Measurements from ENCODE around the gene TUBAL3. TPM values are rescaled to one million over a fixed set of nuclear protein-coding genes. Genes with fewer than 3 reads are reported as not detected.

Gene TUBAL3
- total RNA-seq (not detected), polyA plus RNA-seq (not detected)

- H3K27ac ChIP-seq (ENCODE audit: low read depth, low read length), result no peak within 1 kb of the TSS
- H3K9me3 Mint-ChIP-seq, result no peaks in the 10 kb centered on the region
- ChIA-PET CTCF (no interaction called here), POLR2A (no interaction called here)
- no peaks in the 10 kb centered on the region for H3K36me3 Mint-ChIP-seq
- H3K27me3 Mint-ChIP-seq, result peaks cover 9 to 23% of the 10 kb centered on the region in 2 donors
- H3K9me3 ChIP-seq (ENCODE audit: low read length), result no peaks in the 10 kb centered on the region
- no peaks in the 10 kb centered on the region for H3K27me3 ChIP-seq (ENCODE audit: insufficient read depth, low read length, poor library complexity, severe bottlenecking)
- H3K4me3 ChIP-seq (ENCODE audit: low read length), result no peak within 1 kb of the TSS
- H3K36me3 ChIP-seq (ENCODE audit: insufficient read depth, low read length), result no peaks in the 10 kb centered on the region
- H3K4me1 ChIP-seq (ENCODE audit: insufficient read depth, low read length), result no peaks in the 10 kb centered on the region
- H3K4me3 Mint-ChIP-seq, result no peak within 1 kb of the TSS
- no peak within 1 kb of the TSS for H3K27ac Mint-ChIP-seq
- no peak for DNase-seq
- no peaks in the 10 kb centered on the region for H3K4me1 Mint-ChIP-seq
Observed at GRCh38 chr10:5404208-5405041, at the start of gene TUBAL3. TUBAL3 (minus strand) TSS chr10:5404828; CDS start chr10:5404792, 36 bp downstream.

- Mint-ChIP-seq H3K9me3 (no peaks in the 10 kb centered on the region), H3K4me1 (peaks cover 0 to 6% (median 4%) of the 10 kb centered on the region in 3 donors), H3K27me3 (no peaks in the 10 kb centered on the region), H3K4me3 (no peak overlapping the region), H3K36me3 (peaks cover 0 to 3% (median 0%) of the 10 kb centered on the region in 3 donors), H3K27ac (no peak overlapping the region)
- Histone ChIP-seq H3K9me3 (ENCODE audit: low read length) (no peaks in the 10 kb centered on the region), H3K27me3 (ENCODE audit: insufficient read depth, low read length, poor library complexity, severe bottlenecking) (no peaks in the 10 kb centered on the region), H3K36me3 (ENCODE audit: insufficient read depth, low read length) (peaks cover 12% of the 10 kb centered on the region), H3K4me3 (ENCODE audit: low read length) (no peak overlapping the region), H3K4me1 (ENCODE audit: insufficient read depth, low read length) (peaks cover 8% of the 10 kb centered on the region), H3K27ac (ENCODE audit: low read depth, low read length) (no peak overlapping the region)
- CTCF ChIA-PET, result interaction anchor here (1.5 to 3.4 kb wide), 2 partner anchors 11 to 169 kb away, joined by 7 to 12 read pairs; no protein-coding TSS in a partner anchor
- DNase-seq, result no peak
- POLR2A ChIA-PET, result no interaction called here
Observed at GRCh38 chr10:5453749-5454489, 49.3 kb upstream of the TUBAL3 start.

- Mint-ChIP-seq H3K27me3 (no peaks in the 10 kb centered on the region), H3K27ac (no peak overlapping the region), H3K4me1 (peaks cover 21 to 26% (median 25%) of the 10 kb centered on the region in 3 donors), H3K9me3 (no peaks in the 10 kb centered on the region), H3K4me3 (no peak overlapping the region), H3K36me3 (peaks cover 0 to 3% (median 0%) of the 10 kb centered on the region in 3 donors)
- Histone ChIP-seq H3K27me3 (ENCODE audit: insufficient read depth, low read length, poor library complexity, severe bottlenecking) (no peaks in the 10 kb centered on the region), H3K27ac (ENCODE audit: low read depth, low read length) (no peak overlapping the region), H3K9me3 (ENCODE audit: low read length) (no peaks in the 10 kb centered on the region), H3K4me3 (ENCODE audit: low read length) (no peak overlapping the region), H3K36me3 (ENCODE audit: insufficient read depth, low read length) (peaks cover 12% of the 10 kb centered on the region), H3K4me1 (ENCODE audit: insufficient read depth, low read length) (peaks cover 19% of the 10 kb centered on the region)
- no peak for DNase-seq
- POLR2A ChIA-PET, result no interaction called here
- CTCF ChIA-PET, result interaction anchor here (1.4 to 1.5 kb wide), 2 partner anchors 10 to 172 kb away, joined by 3 read pairs; no protein-coding TSS in a partner anchor
Observed at GRCh38 chr10:5450605-5451384, 46.2 kb upstream of the TUBAL3 start.

GRCh38 chr10:5449823-5450222, 45.2 kb upstream of the TUBAL3 start:
- Mint-ChIP-seq H3K9me3 (no peaks in the 10 kb centered on the region), H3K4me3 (no peak overlapping the region), H3K4me1 (peaks cover 21 to 26% (median 25%) of the 10 kb centered on the region in 3 donors), H3K27me3 (no peaks in the 10 kb centered on the region), H3K27ac (peak overlapping the region in 1 of 8 donors; percentile 66), H3K36me3 (peaks cover 0 to 3% (median 0%) of the 10 kb centered on the region in 3 donors)
- H3K27ac ChIP-seq (ENCODE audit: low read depth, low read length), result peak overlapping the region; percentile 22
- no peak overlapping the region for H3K4me3 ChIP-seq (ENCODE audit: low read length)
- no peaks in the 10 kb centered on the region for H3K9me3 ChIP-seq (ENCODE audit: low read length)
- H3K36me3 ChIP-seq (ENCODE audit: insufficient read depth, low read length), result peaks cover 12% of the 10 kb centered on the region
- H3K27me3 ChIP-seq (ENCODE audit: insufficient read depth, low read length, poor library complexity, severe bottlenecking), result no peaks in the 10 kb centered on the region
- ChIA-PET CTCF (no interaction called here), POLR2A (no interaction called here)
- no peak for DNase-seq
- peaks cover 19% of the 10 kb centered on the region for H3K4me1 ChIP-seq (ENCODE audit: insufficient read depth, low read length)

GRCh38 chr10:5449227-5449626, 44.6 kb upstream of the TUBAL3 start:
- Mint-ChIP-seq H3K36me3 (peaks cover 0 to 3% (median 0%) of the 10 kb centered on the region in 3 donors), H3K4me3 (no peak overlapping the region), H3K27me3 (no peaks in the 10 kb centered on the region), H3K4me1 (peaks cover 21 to 26% (median 25%) of the 10 kb centered on the region in 3 donors), H3K9me3 (no peaks in the 10 kb centered on the region), H3K27ac (peak overlapping the region in 1 of 8 donors; percentile 17)
- Histone ChIP-seq H3K4me1 (ENCODE audit: insufficient read depth, low read length) (peaks cover 19% of the 10 kb centered on the region), H3K27me3 (ENCODE audit: insufficient read depth, low read length, poor library complexity, severe bottlenecking) (no peaks in the 10 kb centered on the region), H3K27ac (ENCODE audit: low read depth, low read length) (peak overlapping the region; percentile 22), H3K4me3 (ENCODE audit: low read length) (no peak overlapping the region), H3K9me3 (ENCODE audit: low read length) (no peaks in the 10 kb centered on the region), H3K36me3 (ENCODE audit: insufficient read depth, low read length) (peaks cover 12% of the 10 kb centered on the region)
- POLR2A ChIA-PET, result no interaction called here
- CTCF ChIA-PET, result interaction anchor here (1.7 kb wide), 1 partner anchor 174 kb away, joined by 12 read pairs; no protein-coding TSS in a partner anchor
- no peak for DNase-seq

GRCh38 chr10:5448333-5449001, 43.8 kb upstream of the TUBAL3 start:
- peaks cover 21 to 26% (median 25%) of the 10 kb centered on the region in 3 donors for H3K4me1 Mint-ChIP-seq
- H3K9me3 Mint-ChIP-seq, result no peaks in the 10 kb centered on the region
- Histone ChIP-seq H3K27me3 (ENCODE audit: insufficient read depth, low read length, poor library complexity, severe bottlenecking) (no peaks in the 10 kb centered on the region), H3K9me3 (ENCODE audit: low read length) (no peaks in the 10 kb centered on the region), H3K36me3 (ENCODE audit: insufficient read depth, low read length) (peaks cover 12% of the 10 kb centered on the region), H3K27ac (ENCODE audit: low read depth, low read length) (peak overlapping the region; percentile 56), H3K4me1 (ENCODE audit: insufficient read depth, low read length) (peaks cover 19% of the 10 kb centered on the region), H3K4me3 (ENCODE audit: low read length) (no peak overlapping the region)
- no peak for DNase-seq
- H3K27me3 Mint-ChIP-seq, result no peaks in the 10 kb centered on the region
- ChIA-PET POLR2A (no interaction called here), CTCF (interaction anchor here (1.7 kb wide), 1 partner anchor 174 kb away, joined by 12 read pairs; no protein-coding TSS in a partner anchor)
- H3K4me3 Mint-ChIP-seq, result no peak overlapping the region
- H3K27ac Mint-ChIP-seq, result peak overlapping the region in 1 of 8 donors; percentile 43
- no peaks in the 10 kb centered on the region for H3K36me3 Mint-ChIP-seq

GRCh38 chr10:5447611-5448071, 43.0 kb upstream of the TUBAL3 start:
- DNase-seq, result peak in 2 of 5 donors; percentile 40 to 72
- peak overlapping the region; percentile 1 to 61 (median 29) for H3K4me3 Mint-ChIP-seq
- peaks cover 21 to 27% (median 26%) of the 10 kb centered on the region in 3 donors for H3K4me1 Mint-ChIP-seq
- Histone ChIP-seq H3K27me3 (ENCODE audit: insufficient read depth, low read length, poor library complexity, severe bottlenecking) (no peaks in the 10 kb centered on the region), H3K4me1 (ENCODE audit: insufficient read depth, low read length) (peaks cover 19% of the 10 kb centered on the region), H3K27ac (ENCODE audit: low read depth, low read length) (peak overlapping the region; percentile 43), H3K36me3 (ENCODE audit: insufficient read depth, low read length) (peaks cover 6% of the 10 kb centered on the region), H3K9me3 (ENCODE audit: low read length) (no peaks in the 10 kb centered on the region), H3K4me3 (ENCODE audit: low read length) (peak overlapping the region; percentile 63)
- ChIA-PET POLR2A (no interaction called here), CTCF (interaction anchor here (0.9 to 1.7 kb wide), 2 partner anchors 170 to 175 kb away, joined by 3 to 12 read pairs; no protein-coding TSS in a partner anchor)
- no peaks in the 10 kb centered on the region for H3K36me3 Mint-ChIP-seq
- H3K9me3 Mint-ChIP-seq, result no peaks in the 10 kb centered on the region
- peak overlapping the region in 3 of 8 donors; percentile 7 to 68 (median 60) for H3K27ac Mint-ChIP-seq
- H3K27me3 Mint-ChIP-seq, result no peaks in the 10 kb centered on the region
